ENCODE data around the gene DTNBP1.

DTNBP1 gene

GRCh38 chr6:15592610-15593009 is 70.2 kb downstream of the DTNBP1 start:
- no peak for DNase-seq (ENCODE audit: low spot score)
- no peak for FAIRE-seq

GRCh38 chr6:15588971-15589634 is 73.7 kb downstream of the DTNBP1 start:
- no peak for FAIRE-seq
- no peak for DNase-seq (ENCODE audit: low spot score)

- DNase-seq (ENCODE audit: low spot score) (no peak), FAIRE-seq (no peak)
Measured at GRCh38 chr6:15586503-15586902, 76.3 kb downstream of the DTNBP1 start.

GRCh38 chr6:15585760-15586214 is 77.0 kb downstream of the DTNBP1 start:
- no peak for DNase-seq (ENCODE audit: low spot score)
- FAIRE-seq = no peak

GRCh38 chr6:15582499-15582898 is 80.3 kb downstream of the DTNBP1 start:
- FAIRE-seq (no peak), DNase-seq (ENCODE audit: low spot score) (no peak)

- DNase-seq (ENCODE audit: low spot score) (no peak), FAIRE-seq (no peak)
Measured at GRCh38 chr6:15581751-15582150, 81.1 kb downstream of the DTNBP1 start.

GRCh38 chr6:15580326-15580725 is 82.5 kb downstream of the DTNBP1 start:
- DNase-seq (ENCODE audit: low spot score) = no peak
- FAIRE-seq = no peak

GRCh38 chr6:15578716-15579391 is 84.0 kb downstream of the DTNBP1 start:
- DNase-seq (ENCODE audit: low spot score) = no peak
- FAIRE-seq = no peak

- no peak for DNase-seq (ENCODE audit: low spot score)
- FAIRE-seq = no peak
Measured at GRCh38 chr6:15577550-15578171, 85.2 kb downstream of the DTNBP1 start.

GRCh38 chr6:15577106-15577505 is 85.7 kb downstream of the DTNBP1 start:
- DNase-seq (ENCODE audit: low spot score) = no peak
- FAIRE-seq = no peak

GRCh38 chr6:15575357-15576033 is 87.3 kb downstream of the DTNBP1 start:
- FAIRE-seq = no peak
- DNase-seq (ENCODE audit: low spot score) = no peak

- DNase-seq (ENCODE audit: low spot score) (no peak), FAIRE-seq (no peak)
Measured at GRCh38 chr6:15574486-15574885, 88.3 kb downstream of the DTNBP1 start.

- no peak for FAIRE-seq
- DNase-seq (ENCODE audit: low spot score) = no peak
Measured at GRCh38 chr6:15574023-15574422, 88.8 kb downstream of the DTNBP1 start.

GRCh38 chr6:15573384-15573783 is 89.4 kb downstream of the DTNBP1 start:
- FAIRE-seq (no peak), DNase-seq (ENCODE audit: low spot score) (no peak)

GRCh38 chr6:15572296-15573016 is 90.4 kb downstream of the DTNBP1 start:
- no peak for FAIRE-seq
- no peak for DNase-seq (ENCODE audit: low spot score)

- DNase-seq (ENCODE audit: low spot score) = no peak
- FAIRE-seq = no peak
Measured at GRCh38 chr6:15570171-15570570, 92.7 kb downstream of the DTNBP1 start.

- no peak for DNase-seq (ENCODE audit: low spot score)
- FAIRE-seq = no peak
Measured at GRCh38 chr6:15569035-15569995, 93.5 kb downstream of the DTNBP1 start.

- DNase-seq (ENCODE audit: low spot score) = no peak
- FAIRE-seq = no peak
Measured at GRCh38 chr6:15562977-15563376, 99.9 kb downstream of the DTNBP1 start.

- FAIRE-seq (no peak), DNase-seq (ENCODE audit: low spot score) (no peak)
Measured at GRCh38 chr6:15561447-15562199, 101.2 kb downstream of the DTNBP1 start.

GRCh38 chr6:15560713-15561112 is 102.1 kb downstream of the DTNBP1 start:
- FAIRE-seq = no peak
- no peak for DNase-seq (ENCODE audit: low spot score)

All from urothelium cell line (cell line).